OCI-LY7 (cell line): ENCODE results near the gene SLC30A3. TPM values are rescaled to one million over a fixed set of nuclear protein-coding genes. Genes with fewer than 3 reads are reported as not detected.
A peak's percentile ranks its signal among the peaks of the same experiment; 100 is the strongest.

Experiments used
- BruUV-seq: library from RNA; stranded (reverse); fragments of 400-500 nt; replicated peaks from 2 replicates; lab custom pipeline; 2021; lab: Mats Ljungman, UMichigan
- CTCF ChIA-PET: fragments of 300-600 bp; sonication (Branson Sonifier 250); formaldehyde crosslinking; loops from one replicate; lab custom pipeline; 2022; ENCODE audit warnings: antibody characterized with exemption; ENCODE audit not compliant: unreplicated experiment; lab: Charles Lee
- POLR2A ChIA-PET: fragments of 300-600 bp; sonication (Branson Sonifier 250); formaldehyde crosslinking; loops from one replicate; lab custom pipeline; 2022; ENCODE audit warnings: antibody characterized with exemption; lab: Charles Lee
- DNase-seq: peaks from one replicate; pipeline ENCODE4 v3.0.0-alpha.2; 2015; ENCODE audit warnings: low spot score
- H2AFZ ChIP-seq: fragments of 200-600 bp; sonication (generic), shearing (Covaris generic); 2 replicates; pipeline ENCODE4 v1.6.1; 2014; ENCODE audit warnings: mild to moderate bottlenecking, antibody characterized with exemption, low read length, moderate library complexity
- H3K27ac ChIP-seq: fragments of 200-600 bp; sonication (generic); 2 replicates; pipeline ENCODE4 v1.5.1; 2014; ENCODE audit warnings: mixed run types, low read depth, mild to moderate bottlenecking, moderate library complexity, low read length, inconsistent platforms; ENCODE audit not compliant: poor library complexity, severe bottlenecking
- H3K36me3 ChIP-seq: fragments of 200-600 bp; sonication (generic); 2 replicates; pipeline ENCODE4 v1.6.1; 2014; ENCODE audit warnings: mild to moderate bottlenecking, antibody characterized with exemption, low read length, moderate library complexity, mixed read lengths; ENCODE audit not compliant: insufficient read depth
- H3K4me1 ChIP-seq: fragments of 200-600 bp; sonication (generic); 2 replicates; pipeline ENCODE4 v1.5.1; 2014; ENCODE audit warnings: mild to moderate bottlenecking, low read length; ENCODE audit not compliant: insufficient read depth, poor library complexity, severe bottlenecking
- H3K4me2 ChIP-seq: fragments of 200-600 bp; sonication (generic); 2 replicates; pipeline ENCODE4 v1.6.1; 2014; ENCODE audit warnings: mild to moderate bottlenecking, low read length
- H3K4me3 ChIP-seq: fragments of 200-600 bp; sonication (generic); 2 replicates; pipeline ENCODE4 v1.5.1; 2014; ENCODE audit warnings: mild to moderate bottlenecking, low read depth, low read length; ENCODE audit not compliant: poor library complexity, severe bottlenecking
- H3K79me2 ChIP-seq: fragments of 200-600 bp; sonication (generic); 2 replicates; pipeline ENCODE4 v1.6.1; 2016; ENCODE audit warnings: low read depth, mild to moderate bottlenecking, low read length, moderate library complexity, mixed read lengths; ENCODE audit not compliant: insufficient read depth
- H3K9me2 ChIP-seq: fragments of 200-600 bp; sonication (generic); 2 replicates; pipeline ENCODE4 v1.6.1; 2016; ENCODE audit warnings: mild to moderate bottlenecking, low read length, mixed read lengths; ENCODE audit not compliant: insufficient read depth
- H3K9me3 ChIP-seq: fragments of 200-600 bp; sonication (generic); 2 replicates; pipeline ENCODE4 v1.6.1; 2014; ENCODE audit warnings: mild to moderate bottlenecking, mixed run types, low read length, mixed read lengths
- H4K20me1 ChIP-seq: fragments of 200-600 bp; sonication (generic); 2 replicates; pipeline ENCODE4 v1.6.1; 2014; ENCODE audit warnings: mild to moderate bottlenecking, antibody characterized with exemption, low read length, moderate library complexity, mixed read lengths; ENCODE audit not compliant: insufficient read depth
- EZH2phosphoT487 ChIP-seq: fragments of 200-600 bp; sonication (generic); IDR thresholded peaks from 2 replicates; pipeline ENCODE4 v1.6.1; 2018; ENCODE audit warnings: low read depth, borderline replicate concordance, mild to moderate bottlenecking, mixed run types, antibody characterized with exemption, low read length, moderate library complexity, mixed read lengths
- intact Hi-C: fragments of 100-400 bp; cut with micrococcal nuclease; formaldehyde crosslinking; loops from one replicate; pipeline ENCODE4 v1.10.0; 2022; ENCODE audit not compliant: unreplicated experiment
- total RNA-seq, 2 experiments: library from RNA; depleted of rRNA in 1 of 2; stranded (reverse); fragments of >200 nt in 1 of 2; shearing (Covaris generic) in 1 of 2; gene quantifications; 2 replicates each; pipeline ENCODE4 v1.2.3, GENCODE V29; 2014 to 2022
- TF ChIP-seq, protein P1 (sequence below): fragments of 200-600 bp; sonication (generic); conservative IDR thresholded peaks from 2 replicates; pipeline ENCODE4 v1.5.1; 2014; ENCODE audit warnings: mild to moderate bottlenecking, antibody characterized with exemption, low read length, moderate library complexity, mixed read lengths

Gene SLC30A3
- total RNA-seq, 2 experiments from 2014 or later: 23.3 to 71.6 TPM

DNA sequence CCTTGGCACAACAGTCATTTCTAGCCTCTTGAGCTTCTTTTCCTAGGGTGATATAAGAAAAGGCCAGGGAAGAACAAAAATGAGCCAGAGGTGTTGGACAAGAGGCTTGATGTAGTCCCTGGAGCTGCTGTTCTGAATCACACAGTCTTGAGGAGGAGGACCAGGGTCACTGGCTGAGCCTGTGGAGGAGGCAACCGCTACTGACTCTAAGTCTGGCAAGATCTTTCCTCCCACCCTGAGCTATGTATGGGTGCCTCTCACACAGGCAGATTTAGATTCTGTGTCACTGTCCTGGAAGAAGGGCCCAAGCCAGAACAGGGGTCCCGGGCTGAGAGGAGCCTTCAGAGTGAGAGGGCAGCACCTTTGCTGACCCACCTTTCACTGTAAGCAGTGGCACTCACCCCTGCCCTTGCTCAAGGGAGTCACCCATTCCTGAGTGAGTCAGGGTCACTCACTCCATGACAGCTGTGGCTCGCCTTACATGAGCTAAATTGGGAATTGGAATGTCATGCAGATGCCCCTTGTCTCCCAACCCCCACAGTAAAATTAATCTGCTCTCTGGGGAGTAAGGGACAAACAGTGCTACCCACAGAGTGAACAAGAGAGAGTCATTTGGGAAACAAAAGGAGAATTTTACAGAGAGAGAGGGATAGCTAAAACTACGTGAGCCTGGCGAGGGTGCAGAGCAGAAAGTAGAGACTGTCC is 19.2 kb upstream of the SLC30A3 start, which contains the start of gene TRIM54:
Gene TRIM54, plus strand, starts transcription at position 575 of the 705 bp plus-strand sequence. CDS start 303 bp downstream, outside the sequence.
- Histone ChIP-seq H2AFZ (no peak within 1 kb of the TSS), H3K27ac (no peak within 1 kb of the TSS)

DNA sequence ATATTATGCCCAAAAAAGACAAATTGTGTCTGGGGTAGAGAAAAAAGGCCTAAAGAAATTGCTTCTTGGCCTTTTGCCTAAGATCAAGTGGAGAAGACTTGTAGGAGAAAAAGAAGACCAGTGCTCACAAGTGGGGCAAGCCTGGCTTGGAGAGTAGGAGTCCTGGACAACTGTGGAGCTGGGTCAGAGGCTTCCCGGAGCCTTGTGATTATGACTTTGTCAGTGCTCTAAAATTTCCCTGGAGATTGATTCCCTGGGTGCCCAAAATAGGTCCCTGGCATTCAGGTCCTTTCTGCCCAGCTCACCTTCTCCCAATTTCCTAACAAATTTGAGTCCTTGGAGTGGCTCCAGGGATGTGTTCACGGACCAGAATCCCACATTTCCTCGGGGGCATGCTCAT is 18.6 kb upstream of the SLC30A3 start:
- no peak overlapping the region for H3K4me3 ChIP-seq
- no peak for TF ChIP-seq EZH2phosphoT487
- TF ChIP-seq, protein P1, sequence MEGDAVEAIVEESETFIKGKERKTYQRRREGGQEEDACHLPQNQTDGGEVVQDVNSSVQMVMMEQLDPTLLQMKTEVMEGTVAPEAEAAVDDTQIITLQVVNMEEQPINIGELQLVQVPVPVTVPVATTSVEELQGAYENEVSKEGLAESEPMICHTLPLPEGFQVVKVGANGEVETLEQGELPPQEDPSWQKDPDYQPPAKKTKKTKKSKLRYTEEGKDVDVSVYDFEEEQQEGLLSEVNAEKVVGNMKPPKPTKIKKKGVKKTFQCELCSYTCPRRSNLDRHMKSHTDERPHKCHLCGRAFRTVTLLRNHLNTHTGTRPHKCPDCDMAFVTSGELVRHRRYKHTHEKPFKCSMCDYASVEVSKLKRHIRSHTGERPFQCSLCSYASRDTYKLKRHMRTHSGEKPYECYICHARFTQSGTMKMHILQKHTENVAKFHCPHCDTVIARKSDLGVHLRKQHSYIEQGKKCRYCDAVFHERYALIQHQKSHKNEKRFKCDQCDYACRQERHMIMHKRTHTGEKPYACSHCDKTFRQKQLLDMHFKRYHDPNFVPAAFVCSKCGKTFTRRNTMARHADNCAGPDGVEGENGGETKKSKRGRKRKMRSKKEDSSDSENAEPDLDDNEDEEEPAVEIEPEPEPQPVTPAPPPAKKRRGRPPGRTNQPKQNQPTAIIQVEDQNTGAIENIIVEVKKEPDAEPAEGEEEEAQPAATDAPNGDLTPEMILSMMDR: no peak
- no peak overlapping the region for H3K4me2 ChIP-seq
- CTCF ChIA-PET: interaction anchor here (0.8 to 3.4 kb wide), 5 partner anchors 9 to 200 kb away, joined by 3 to 25 read pairs (median 3); no protein-coding TSS in a partner anchor
- no peaks in the 10 kb centered on the region for H3K9me3 ChIP-seq
- POLR2A ChIA-PET: interaction anchor here (0.6 to 1.5 kb wide), 5 partner anchors 8 to 102 kb away, joined by 3 to 8 read pairs (median 4); no protein-coding TSS in a partner anchor
- H3K36me3 ChIP-seq: no peaks in the 10 kb centered on the region
- no peak overlapping the region for H3K27ac ChIP-seq
- DNase-seq: no peak
- H3K4me1 ChIP-seq: peaks cover 37% of the 10 kb centered on the region
- no peak overlapping the region for H2AFZ ChIP-seq
- no peaks in the 10 kb centered on the region for H3K79me2 ChIP-seq
- TSS peak; percentile 40 for BruUV-seq
- intact Hi-C loops: loop anchor here (1.0 kb wide), 1 partner anchor 183 kb away; no protein-coding TSS in a partner anchor
- no peaks in the 10 kb centered on the region for H3K9me2 ChIP-seq
- H4K20me1 ChIP-seq: no peaks in the 10 kb centered on the region

More for the DNA sequence above, 19.2 kb upstream of the SLC30A3 start, which contains the start of gene TRIM54:
- TF ChIP-seq, protein P1: no peak
- no peak for TF ChIP-seq EZH2phosphoT487
- no peaks in the 10 kb centered on the region for H3K36me3 ChIP-seq
- H3K9me2 ChIP-seq: no peaks in the 10 kb centered on the region
- H3K4me1 ChIP-seq: peaks cover 40% of the 10 kb centered on the region
- DNase-seq: no peak
- ChIA-PET CTCF (interaction anchor here (0.8 to 3.4 kb wide), 5 partner anchors 8 to 201 kb away, joined by 3 to 25 read pairs (median 3); no protein-coding TSS in a partner anchor), POLR2A (interaction anchor here (0.6 to 1.5 kb wide), 6 partner anchors 8 to 103 kb away, joined by 3 to 8 read pairs (median 4); no protein-coding TSS in a partner anchor)
- no TSS peak for BruUV-seq
- H3K79me2 ChIP-seq: no peaks in the 10 kb centered on the region
- no peak within 1 kb of the TSS for H3K4me2 ChIP-seq
- no peak within 1 kb of the TSS for H3K4me3 ChIP-seq
- no peaks in the 10 kb centered on the region for H3K9me3 ChIP-seq
- intact Hi-C loops: loop anchor here (1.0 kb wide), 1 partner anchor 184 kb away; no protein-coding TSS in a partner anchor
- H4K20me1 ChIP-seq: no peaks in the 10 kb centered on the region
